ENCODE data around the gene FADD.

- no peak for TF ChIP-seq OSR1 (CRISPR knock-in tag; IDR thresholded peaks at IDR 0.05)
- TF ChIP-seq TCF4 (CRISPR knock-in tag; IDR thresholded peaks at IDR 0.05; ENCODE audit: borderline replicate concordance): no peak
- no peak for TF ChIP-seq TOX (CRISPR knock-in tag; IDR thresholded peaks at IDR 0.05; ENCODE audit: borderline replicate concordance)
- TF ChIP-seq PATZ1 (CRISPR knock-in tag; IDR thresholded peaks at IDR 0.05; ENCODE audit: borderline replicate concordance): no peak
- TF ChIP-seq CREB5 (CRISPR knock-in tag; IDR thresholded peaks at IDR 0.05; ENCODE audit: low read depth): no peak
- TF ChIP-seq SNAI2 (CRISPR knock-in tag; IDR thresholded peaks at IDR 0.05): no peak
- TF ChIP-seq ZNF565 (CRISPR knock-in tag; conservative IDR thresholded peaks at IDR 0.05; ENCODE audit: low read depth): no peak
- no peak for TF ChIP-seq PPARA (CRISPR knock-in tag; IDR thresholded peaks at IDR 0.05; ENCODE audit: borderline replicate concordance)
- no peak for TF ChIP-seq ZNF8 (CRISPR knock-in tag; IDR thresholded peaks at IDR 0.05)
These were observed 2.8 kb upstream of the FADD start for GRCh38 chr11:70200212-70200844.
